HepG2 (cell line): Measurements from ENCODE around the gene GOLGA6D. TPM values are rescaled to one million over a fixed set of nuclear protein-coding genes. Genes with fewer than 3 reads are reported as not detected.
A peak's percentile ranks its signal among the peaks of the same experiment; 100 is the strongest.
"Not testable (repeated sequence)": the region's sequence is repeated elsewhere in the genome, so short reads cannot be mapped to it uniquely, and the experiment has no call there.

Source experiments
- ATAC-seq: fragments of 200-7000 bp; cut with Tn5 transposase; 3 replicates; pipeline ENCODE4 v1.9.1; 2020; ENCODE audit warnings: mild to moderate bottlenecking, moderate library complexity
- BruUV-seq: library from RNA; stranded (reverse); fragments of 400-500 nt; replicated peaks from 2 replicates; lab custom pipeline; 2021; lab: Mats Ljungman, UMichigan
- CTCF ChIA-PET: fragments of 300-600 bp; formaldehyde crosslinking; extraction: SDS; loops from one replicate; lab custom pipeline; 2021; ENCODE audit warnings: low total read pairs, inconsistent platforms, low intra/inter-chr PET ratio; lab: Yijun Ruan, JAX
- POLR2A ChIA-PET: fragments of 350-600 bp; sonication (Branson Sonifier 250); formaldehyde crosslinking; loops from one replicate; lab custom pipeline; 2020; ENCODE audit warnings: antibody characterized with exemption, inconsistent platforms; lab: Yijun Ruan, JAX
- DNase-seq: peaks from one replicate; pipeline ENCODE4 v3.0.0-alpha.2; 2015; ENCODE audit warnings: low spot score
- FAIRE-seq: peaks from 3 replicates; lab custom pipeline; 2011; peaks lifted over from hg19 to GRCh38; lab: Jason Lieb, UNC
- H2AFZ ChIP-seq: one replicate; pipeline ENCODE4 v1.6.1; 2011; ENCODE audit warnings: low read length, inconsistent platforms
- H3K27ac ChIP-seq: fragments of 300-600 bp; 3 replicates; pipeline ENCODE4 v1.8.0; 2011; ENCODE audit warnings: mixed run types, mild to moderate bottlenecking, mixed read lengths, low read length, inconsistent platforms; ENCODE audit not compliant: insufficient read depth; ENCODE audit errors: extremely low read length
- H3K27me3 ChIP-seq, 2 experiments: fragments of 200-600 bp in 1 of 2; 2 replicates in 1 of 2; 3 replicates in 1 of 2; pipeline versions ENCODE4 v1.6.0 to v1.8.0; 2011; ENCODE audit warnings: low read length in 2 of 2, mild to moderate bottlenecking in 2 of 2, moderate library complexity in 2 of 2, inconsistent platforms in 1 of 2; ENCODE audit not compliant: insufficient read depth in 2 of 2, control insufficient read depth in 1 of 2
- H3K36me3 ChIP-seq, 2 experiments: fragments of 200-600 bp in 1 of 2; replicated peaks in 1 of 2; 2 replicates in 1 of 2; 3 replicates in 1 of 2; pipeline versions ENCODE4 v1.5.1 to v1.8.0; 2011; ENCODE audit warnings: low read length in 2 of 2, inconsistent platforms in 1 of 2; ENCODE audit not compliant: insufficient read depth in 2 of 2, control insufficient read depth in 1 of 2
- H3K4me1 ChIP-seq: 2 replicates; pipeline ENCODE4 v1.5.1; 2012; ENCODE audit warnings: low read length, inconsistent platforms; ENCODE audit not compliant: insufficient read depth
- H3K4me2 ChIP-seq: 2 replicates; pipeline ENCODE4 v1.6.0; 2011; ENCODE audit warnings: low read depth, low read length, inconsistent platforms
- H3K4me3 ChIP-seq, 3 experiments: fragments of 200-600 bp in 1 of 3; sonication (generic), shearing (Covaris generic) in 1 of 3; replicated peaks in 1 of 3; 2 replicates each; pipeline ENCODE4 v1.5.1; 2011 to 2016; ENCODE audit warnings: low read length in 3 of 3, inconsistent platforms in 2 of 3, low read depth in 2 of 3, mild to moderate bottlenecking in 2 of 3, control low read depth in 1 of 3, mixed read lengths in 1 of 3; ENCODE audit not compliant: insufficient read depth in 1 of 3
- H3K79me2 ChIP-seq: one replicate; pipeline ENCODE4 v1.6.1; 2011; ENCODE audit warnings: low read length, inconsistent platforms; ENCODE audit not compliant: insufficient read depth
- H3K9ac ChIP-seq: 2 replicates; pipeline ENCODE4 v1.6.0; 2011; ENCODE audit warnings: mild to moderate bottlenecking, low read depth, low read length, inconsistent platforms; ENCODE audit not compliant: insufficient read depth
- H3K9me3 ChIP-seq: 2 replicates; pipeline ENCODE4 v1.5.1; 2012; ENCODE audit warnings: mild to moderate bottlenecking, low read length
- H4K20me1 ChIP-seq: 2 replicates; pipeline ENCODE4 v1.6.0; 2011; ENCODE audit warnings: inconsistent platforms, mild to moderate bottlenecking, low read length, moderate library complexity; ENCODE audit not compliant: insufficient read depth
- FOXK2 ChIP-seq: fragments of 450-650 bp; IDR thresholded peaks from 2 replicates; pipeline ENCODE4 v1.6.1; 2016
- HDAC2 ChIP-seq: sonication (generic); formaldehyde crosslinking; IDR thresholded peaks from 2 replicates; pipeline ENCODE4 v1.4.0; 2020; ENCODE audit warnings: missing genetic modification reagents
- HOXA3 ChIP-seq: sonication (generic); formaldehyde crosslinking; IDR thresholded peaks from 2 replicates; pipeline ENCODE4 v1.5.0; 2020; ENCODE audit warnings: missing genetic modification reagents
- MAFG ChIP-seq: sonication (generic); formaldehyde crosslinking; IDR thresholded peaks from 2 replicates; pipeline ENCODE4 v1.5.1; 2020; ENCODE audit warnings: mild to moderate bottlenecking, missing genetic modification reagents
- PAWR ChIP-seq: sonication (generic); formaldehyde crosslinking; IDR thresholded peaks from 2 replicates; pipeline ENCODE4 v1.4.0; 2020; ENCODE audit warnings: missing genetic modification reagents, mild to moderate bottlenecking, borderline replicate concordance
- ZNF101 ChIP-seq: sonication (generic); formaldehyde crosslinking; IDR thresholded peaks from 2 replicates; pipeline ENCODE4 v1.4.0; 2020; ENCODE audit warnings: mild to moderate bottlenecking, low read depth, missing genetic modification reagents, borderline replicate concordance
- ZNF350 ChIP-seq: sonication (generic); formaldehyde crosslinking; IDR thresholded peaks from 2 replicates; pipeline ENCODE4 v1.4.0; 2020; ENCODE audit warnings: mild to moderate bottlenecking, low read depth, missing genetic modification reagents, borderline replicate concordance
- ZNF44 ChIP-seq: sonication (generic); formaldehyde crosslinking; IDR thresholded peaks from 2 replicates; pipeline ENCODE4 v1.5.1; 2020; ENCODE audit warnings: mild to moderate bottlenecking, missing genetic modification reagents
- WGBS: methylation state at CpG from one replicate; pipeline ENCODE4 v1.1.6; 2017; ENCODE audit warnings: low lambda C conversion rate; 5-methylcytosine and 5-hydroxymethylcytosine counted together
- in situ Hi-C: cut with HindIII; loops from 2 replicates; pipeline ENCODE4 v1.10.0; 2017; ENCODE audit warnings: low pct_unique_long_range_greater_than_20kb; ENCODE audit not compliant: extremely low pct_ligation_motif_present
- intact Hi-C: fragments of 100-400 bp; cut with micrococcal nuclease; formaldehyde crosslinking; loops from one replicate; pipeline ENCODE4 v1.10.0; 2022; ENCODE audit not compliant: unreplicated experiment
- polyA plus RNA-seq, 8 experiments: library from polyadenylated mRNA; depleted of rRNA in 3 of 8; stranded (reverse) in 7 of 8; unstranded in 1 of 8; fragments of >200 nt; fragmentation: Illumina TruSeq in 4 of 8; extraction: Trizol in 4 of 8; gene quantifications; 2 replicates each; pipeline versions ENCODE4 v1.2.1 to v1.2.3, GENCODE V29; 2011 to 2016; ENCODE audit warnings: low read depth in 4 of 8, missing spikeins in 1 of 8, mixed read lengths in 1 of 8; ENCODE audit not compliant: insufficient read depth in 1 of 8
- total RNA-seq, 5 experiments: library from RNA; depleted of rRNA; stranded (reverse); fragments of >200 nt; fragmentation: Illumina TruSeq; extraction: Trizol; gene quantifications; 2 replicates each; pipeline ENCODE4 v1.2.3, GENCODE V29; 2016; ENCODE audit warnings: low read depth in 1 of 5
- TF ChIP-seq, protein P1 (sequence below): IDR thresholded peaks from 2 replicates; pipeline ENCODE4 v1.6.1; 2016; ENCODE audit warnings: mild to moderate bottlenecking
- TF ChIP-seq, protein P2 (sequence below): conservative IDR thresholded peaks from 2 replicates; pipeline ENCODE4 v1.6.1; 2018; ENCODE audit warnings: missing genetic modification reagents
- TF ChIP-seq, protein P3 (sequence below): sonication (generic); formaldehyde crosslinking; IDR thresholded peaks from 2 replicates; pipeline ENCODE4 v1.5.0; 2020; ENCODE audit warnings: missing genetic modification reagents
- TF ChIP-seq, protein P4 (sequence below): sonication (generic); IDR thresholded peaks from 2 replicates; pipeline ENCODE4 v1.6.1; 2016; ENCODE audit warnings: low read depth, borderline replicate concordance
- TF ChIP-seq, protein P5 (sequence below): IDR thresholded peaks from 2 replicates; pipeline ENCODE4 v1.6.1; 2016; ENCODE audit warnings: missing compliant biosample characterization, missing genetic modification reagents, borderline replicate concordance

GOLGA6D gene
- total and polyA plus RNA-seq, 2 of the 13 experiments (the other 11 are each of a cell fraction or from before 2014, with no cell fraction given): 0.04 TPM; not detected in 1

DNA sequence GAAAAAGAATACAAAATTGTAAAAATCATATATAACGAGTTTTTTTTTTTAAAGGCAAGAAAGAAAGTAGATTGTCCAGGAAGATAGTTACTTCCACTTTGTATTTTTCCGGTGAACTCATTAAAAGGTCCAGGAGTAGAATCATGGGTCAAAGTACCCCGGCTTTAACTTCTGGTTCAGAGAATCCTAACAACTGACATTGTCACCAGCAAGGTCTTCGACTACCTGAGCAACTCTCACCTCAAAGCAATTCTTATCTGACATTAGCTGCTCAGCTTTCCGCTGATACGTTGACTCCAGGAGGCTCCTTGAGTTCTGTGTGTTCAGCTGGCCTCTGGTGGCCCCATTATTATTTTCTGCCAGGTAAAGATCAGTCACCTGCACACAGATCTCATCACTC is 33.6 kb upstream of the GOLGA6D start:
- BruUV-seq, H3K36me3 ChIP-seq, H2AFZ ChIP-seq, H3K79me2 ChIP-seq, H3K4me3 ChIP-seq, H3K27ac ChIP-seq, H3K9me3 ChIP-seq, DNase-seq, FAIRE-seq, intact Hi-C loops, POLR2A ChIA-PET, H4K20me1 ChIP-seq, H3K9ac ChIP-seq, ATAC-seq, CTCF ChIA-PET: not testable (repeated sequence)
- Histone ChIP-seq H3K4me2 (peak overlapping the region; percentile 39), H3K4me1 (peaks cover 29% of the 10 kb centered on the region), H3K27me3 (peaks cover 3 to 13% of the 10 kb centered on the region in 2 experiments; a peak in 2 of 5 replicates)
- WGBS: 2% methylated on average over 6 of the region's 6 CpGs
- in situ Hi-C loops: loop anchor here (25.0 kb wide), 1 partner anchor 513 kb away; no protein-coding TSS in a partner anchor

DNA sequence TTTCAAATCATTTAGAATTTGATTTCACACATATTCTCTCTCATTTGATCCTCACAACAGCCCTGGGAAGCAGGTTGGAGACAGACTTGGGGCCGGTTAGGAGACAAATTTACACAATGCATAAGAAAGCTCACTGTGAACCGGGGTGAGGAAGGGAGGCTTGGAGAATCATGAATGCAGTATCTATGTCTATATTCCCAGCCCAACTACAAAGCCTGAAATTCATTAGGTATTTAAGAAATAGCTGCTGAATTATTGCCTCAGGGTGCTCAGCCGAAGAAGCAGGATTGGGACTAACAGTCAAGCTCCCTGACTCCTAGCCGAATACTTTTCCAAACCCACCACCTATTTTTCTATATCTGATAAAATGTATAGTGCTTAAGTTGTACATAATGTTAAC is 32.9 kb upstream of the GOLGA6D start:
- H3K9ac ChIP-seq: no peak overlapping the region
- intact Hi-C loops: no loop called here
- in situ Hi-C loops: loop anchor here (25.0 kb wide), 1 partner anchor 513 kb away; no protein-coding TSS in a partner anchor
- H3K4me3 ChIP-seq: no peak overlapping the region
- no TSS peak for BruUV-seq
- no peak overlapping the region for H3K4me2 ChIP-seq
- H3K36me3 ChIP-seq: no peaks in the 10 kb centered on the region
- CTCF ChIA-PET: no interaction called here
- H3K27ac ChIP-seq: no peak overlapping the region
- WGBS: 13% methylated on average over 4 of the region's 4 CpGs
- ATAC-seq: no peak
- DNase-seq: no peak
- POLR2A ChIA-PET: no interaction called here
- peaks cover 29% of the 10 kb centered on the region for H3K4me1 ChIP-seq
- no peaks in the 10 kb centered on the region for H3K9me3 ChIP-seq
- no peaks in the 10 kb centered on the region for H3K79me2 ChIP-seq
- H4K20me1 ChIP-seq: no peaks in the 10 kb centered on the region
- FAIRE-seq: no peak
- H2AFZ ChIP-seq: no peak overlapping the region
- H3K27me3 ChIP-seq: peaks cover 3 to 13% of the 10 kb centered on the region in 2 experiments; a peak in 2 of 5 replicates
- TF ChIP-seq ZNF44 (CRISPR knock-in tag) (no peak), ZNF101 (no peak), MAFG (CRISPR knock-in tag) (no peak), HDAC2 (CRISPR knock-in tag) (no peak), HOXA3 (no peak), PAWR (CRISPR knock-in tag) (no peak), ZNF350 (CRISPR knock-in tag) (no peak), FOXK2 (no peak)
- TF ChIP-seq, protein P1, sequence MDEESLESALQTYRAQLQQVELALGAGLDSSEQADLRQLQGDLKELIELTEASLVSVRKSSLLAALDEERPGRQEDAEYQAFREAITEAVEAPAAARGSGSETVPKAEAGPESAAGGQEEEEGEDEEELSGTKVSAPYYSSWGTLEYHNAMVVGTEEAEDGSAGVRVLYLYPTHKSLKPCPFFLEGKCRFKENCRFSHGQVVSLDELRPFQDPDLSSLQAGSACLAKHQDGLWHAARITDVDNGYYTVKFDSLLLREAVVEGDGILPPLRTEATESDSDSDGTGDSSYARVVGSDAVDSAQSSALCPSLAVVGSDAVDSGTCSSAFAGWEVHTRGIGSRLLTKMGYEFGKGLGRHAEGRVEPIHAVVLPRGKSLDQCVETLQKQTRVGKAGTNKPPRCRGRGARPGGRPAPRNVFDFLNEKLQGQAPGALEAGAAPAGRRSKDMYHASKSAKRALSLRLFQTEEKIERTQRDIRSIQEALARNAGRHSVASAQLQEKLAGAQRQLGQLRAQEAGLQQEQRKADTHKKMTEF (CRISPR knock-in tag): no peak
- TF ChIP-seq, protein P2, sequence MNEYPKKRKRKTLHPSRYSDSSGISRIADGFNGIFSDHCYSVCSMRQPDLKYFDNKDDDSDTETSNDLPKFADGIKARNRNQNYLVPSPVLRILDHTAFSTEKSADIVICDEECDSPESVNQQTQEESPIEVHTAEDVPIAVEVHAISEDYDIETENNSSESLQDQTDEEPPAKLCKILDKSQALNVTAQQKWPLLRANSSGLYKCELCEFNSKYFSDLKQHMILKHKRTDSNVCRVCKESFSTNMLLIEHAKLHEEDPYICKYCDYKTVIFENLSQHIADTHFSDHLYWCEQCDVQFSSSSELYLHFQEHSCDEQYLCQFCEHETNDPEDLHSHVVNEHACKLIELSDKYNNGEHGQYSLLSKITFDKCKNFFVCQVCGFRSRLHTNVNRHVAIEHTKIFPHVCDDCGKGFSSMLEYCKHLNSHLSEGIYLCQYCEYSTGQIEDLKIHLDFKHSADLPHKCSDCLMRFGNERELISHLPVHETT (CRISPR knock-in tag): no peak
- TF ChIP-seq, protein P3, sequence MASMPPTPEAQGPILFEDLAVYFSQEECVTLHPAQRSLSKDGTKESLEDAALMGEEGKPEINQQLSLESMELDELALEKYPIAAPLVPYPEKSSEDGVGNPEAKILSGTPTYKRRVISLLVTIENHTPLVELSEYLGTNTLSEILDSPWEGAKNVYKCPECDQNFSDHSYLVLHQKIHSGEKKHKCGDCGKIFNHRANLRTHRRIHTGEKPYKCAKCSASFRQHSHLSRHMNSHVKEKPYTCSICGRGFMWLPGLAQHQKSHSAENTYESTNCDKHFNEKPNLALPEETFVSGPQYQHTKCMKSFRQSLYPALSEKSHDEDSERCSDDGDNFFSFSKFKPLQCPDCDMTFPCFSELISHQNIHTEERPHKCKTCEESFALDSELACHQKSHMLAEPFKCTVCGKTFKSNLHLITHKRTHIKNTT (CRISPR knock-in tag): no peak
- TF ChIP-seq, protein P4, sequence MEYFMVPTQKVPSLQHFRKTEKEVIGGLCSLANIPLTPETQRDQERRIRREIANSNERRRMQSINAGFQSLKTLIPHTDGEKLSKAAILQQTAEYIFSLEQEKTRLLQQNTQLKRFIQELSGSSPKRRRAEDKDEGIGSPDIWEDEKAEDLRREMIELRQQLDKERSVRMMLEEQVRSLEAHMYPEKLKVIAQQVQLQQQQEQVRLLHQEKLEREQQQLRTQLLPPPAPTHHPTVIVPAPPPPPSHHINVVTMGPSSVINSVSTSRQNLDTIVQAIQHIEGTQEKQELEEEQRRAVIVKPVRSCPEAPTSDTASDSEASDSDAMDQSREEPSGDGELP: no peak
- TF ChIP-seq, protein P5, sequence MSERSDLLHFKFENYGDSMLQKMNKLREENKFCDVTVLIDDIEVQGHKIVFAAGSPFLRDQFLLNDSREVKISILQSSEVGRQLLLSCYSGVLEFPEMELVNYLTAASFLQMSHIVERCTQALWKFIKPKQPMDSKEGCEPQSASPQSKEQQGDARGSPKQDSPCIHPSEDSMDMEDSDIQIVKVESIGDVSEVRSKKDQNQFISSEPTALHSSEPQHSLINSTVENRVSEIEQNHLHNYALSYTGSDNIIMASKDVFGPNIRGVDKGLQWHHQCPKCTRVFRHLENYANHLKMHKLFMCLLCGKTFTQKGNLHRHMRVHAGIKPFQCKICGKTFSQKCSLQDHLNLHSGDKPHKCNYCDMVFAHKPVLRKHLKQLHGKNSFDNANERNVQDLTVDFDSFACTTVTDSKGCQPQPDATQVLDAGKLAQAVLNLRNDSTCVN (CRISPR knock-in tag): no peak
